Activated T-helper 17 cell treated with anti-CD3 and anti-CD28 coated beads, Interleukin-2, amount 50 U/mL, for 72 hours (primary cell): ENCODE measurements around the gene ADAMTS12. TPM values are rescaled to one million over a fixed set of nuclear protein-coding genes. Genes with fewer than 3 reads are reported as not detected.
"Not testable (repeated sequence)": the region's sequence is repeated elsewhere in the genome, so short reads cannot be mapped to it uniquely, and the experiment has no call there.

Source experiments
- ATAC-seq: fragments of 150-1000 bp; cut with Tn5 transposase; replicated peaks from 2 replicates; pipeline ENCODE4 v1.10.0; 2021; ENCODE audit warnings: mild to moderate bottlenecking, moderate library complexity
- H3K27ac Mint-ChIP-seq: one replicate; pipeline ENCODE4 v1.8.0; 2022; ENCODE audit warnings: mixed read lengths
- H3K27me3 Mint-ChIP-seq: one replicate; pipeline ENCODE4 v1.8.0; 2022; ENCODE audit warnings: mixed read lengths
- H3K36me3 Mint-ChIP-seq: one replicate; pipeline ENCODE4 v1.8.0; 2022; ENCODE audit warnings: low read depth, mild to moderate bottlenecking, mixed read lengths
- H3K4me1 Mint-ChIP-seq: one replicate; pipeline ENCODE4 v1.8.0; 2022; ENCODE audit warnings: mixed read lengths
- H3K4me3 Mint-ChIP-seq: one replicate; pipeline ENCODE4 v1.8.0; 2022; ENCODE audit warnings: mild to moderate bottlenecking, mixed read lengths
- H3K9me3 Mint-ChIP-seq: one replicate; pipeline ENCODE4 v1.8.0; 2022; ENCODE audit warnings: mixed read lengths
- total RNA-seq, 2 donors: library from RNA; stranded (reverse); gene quantifications; one replicate each; pipeline ENCODE4 v1.2.3, GENCODE V29; 2022

Gene ADAMTS12
- total RNA-seq, 2 donors from 2014 or later, result not detected

DNA sequence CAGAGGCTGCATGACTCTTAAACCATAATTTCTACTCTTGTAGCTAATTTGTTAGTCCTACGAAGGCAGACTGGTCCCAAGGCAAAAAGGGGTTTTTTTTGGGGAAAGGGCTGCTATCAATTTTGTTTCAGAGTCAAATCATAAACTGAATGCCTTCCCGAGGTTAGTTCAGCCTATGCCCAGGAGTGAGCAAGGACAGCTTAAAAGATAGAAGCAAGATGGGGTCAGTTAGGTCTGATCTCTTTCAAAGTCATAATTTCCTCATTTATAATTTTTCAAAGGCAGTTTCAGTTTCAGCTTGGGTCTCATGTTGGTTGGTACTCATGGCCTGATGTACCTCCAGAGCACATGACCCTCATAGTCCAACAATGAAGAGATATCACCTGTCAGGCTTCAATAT, 36.5 kb upstream of the ADAMTS12 start:
- H3K36me3 Mint-ChIP-seq, result no peaks in the 10 kb centered on the region
- H3K27me3 Mint-ChIP-seq, result peaks cover 14% of the 10 kb centered on the region
- no peaks in the 10 kb centered on the region for H3K9me3 Mint-ChIP-seq
- no peak for ATAC-seq
- H3K4me3 Mint-ChIP-seq, result no peak overlapping the region
- no peak overlapping the region for H3K27ac Mint-ChIP-seq
- no peaks in the 10 kb centered on the region for H3K4me1 Mint-ChIP-seq

DNA sequence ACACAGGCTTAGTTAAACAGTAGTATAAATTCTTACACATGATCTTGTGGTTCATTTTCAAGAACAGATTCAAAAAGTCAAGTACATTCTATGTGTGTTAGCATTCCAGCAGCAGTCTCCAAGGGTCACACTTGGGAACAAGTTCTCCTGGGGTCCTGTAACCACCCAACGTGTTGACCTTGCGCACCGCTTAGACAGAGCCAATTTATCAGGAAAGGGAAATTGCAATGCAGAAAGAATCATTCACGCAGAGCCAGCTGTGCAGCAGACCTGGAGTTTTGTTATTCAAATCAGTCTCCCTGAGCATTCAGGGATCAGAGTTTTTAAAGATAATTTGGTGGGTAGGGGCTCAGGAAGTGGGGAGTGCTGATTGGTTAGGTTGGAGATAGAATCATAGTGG, 35.9 kb upstream of the ADAMTS12 start:
- Mint-ChIP-seq H3K36me3 (no peaks in the 10 kb centered on the region), H3K27ac (no peak overlapping the region), H3K4me3 (no peak overlapping the region), H3K4me1 (no peaks in the 10 kb centered on the region), H3K27me3 (peaks cover 14% of the 10 kb centered on the region), H3K9me3 (no peaks in the 10 kb centered on the region)
- ATAC-seq, result no peak

DNA sequence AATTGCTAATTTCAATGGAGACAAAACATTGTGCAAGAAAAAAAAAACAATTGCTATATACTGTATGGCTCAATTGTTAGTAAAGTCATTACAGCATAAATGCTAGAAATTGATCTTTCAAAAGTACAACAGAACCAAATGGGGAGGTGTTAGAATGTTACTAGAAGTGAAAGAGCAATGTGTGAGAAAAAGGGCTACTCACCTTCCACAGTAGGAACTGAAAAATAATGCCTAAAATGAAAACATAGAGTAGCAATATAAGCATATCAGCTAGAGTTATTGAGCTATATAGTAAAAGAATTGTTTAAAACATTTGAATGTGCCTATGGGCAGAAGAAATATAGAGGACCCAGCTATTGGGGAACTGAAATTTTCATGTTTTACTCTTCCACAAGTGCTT, 33.5 kb upstream of the ADAMTS12 start:
- no peak overlapping the region for H3K4me3 Mint-ChIP-seq
- H3K27me3 Mint-ChIP-seq, result peaks cover 24% of the 10 kb centered on the region
- H3K4me1 Mint-ChIP-seq, result no peaks in the 10 kb centered on the region
- H3K27ac Mint-ChIP-seq, result no peak overlapping the region
- H3K36me3 Mint-ChIP-seq, result no peaks in the 10 kb centered on the region
- no peak for ATAC-seq
- no peaks in the 10 kb centered on the region for H3K9me3 Mint-ChIP-seq

DNA sequence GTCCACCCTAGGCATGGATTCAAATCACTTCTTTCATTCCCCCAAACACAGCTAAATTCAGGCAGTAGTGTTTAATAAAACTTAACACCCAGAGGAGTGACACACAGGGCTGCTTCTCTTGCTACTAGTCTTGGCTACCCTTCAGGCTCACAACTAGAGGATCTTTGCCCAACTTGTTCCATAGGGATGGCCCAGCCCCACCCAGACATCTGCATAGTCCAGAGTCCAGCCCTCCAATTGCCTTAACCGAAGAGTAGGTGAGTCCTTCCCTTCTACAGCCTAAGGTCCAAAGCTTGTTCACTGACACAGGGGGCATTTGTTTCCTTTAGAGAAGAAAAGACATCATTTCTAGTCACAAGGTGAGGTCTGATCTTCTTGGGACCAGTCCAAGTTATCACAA, 29.2 kb upstream of the ADAMTS12 start:
- no peaks in the 10 kb centered on the region for H3K36me3 Mint-ChIP-seq
- H3K9me3 Mint-ChIP-seq, result peaks cover 5% of the 10 kb centered on the region
- no peak for ATAC-seq
- H3K27me3 Mint-ChIP-seq, result peaks cover 26% of the 10 kb centered on the region
- no peak overlapping the region for H3K4me3 Mint-ChIP-seq
- no peak overlapping the region for H3K27ac Mint-ChIP-seq
- H3K4me1 Mint-ChIP-seq, result no peaks in the 10 kb centered on the region

DNA sequence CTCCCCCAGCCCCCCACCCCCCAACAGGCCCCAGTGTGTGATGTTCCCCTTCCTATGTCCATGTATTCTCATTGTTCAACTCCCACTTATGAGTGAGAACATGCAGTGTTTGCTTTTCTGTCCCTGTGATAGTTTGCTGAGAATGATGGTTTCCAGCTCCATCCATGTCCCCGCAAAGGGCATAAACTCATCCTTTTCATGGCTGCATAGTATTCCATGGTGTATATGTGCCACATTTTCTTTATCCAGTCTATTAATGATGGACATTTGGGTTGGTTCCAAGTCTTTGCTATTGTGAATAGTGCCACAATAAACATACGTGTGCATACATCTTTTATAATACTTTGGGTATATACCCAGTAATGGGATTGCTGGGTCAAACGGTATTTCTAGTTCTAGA, 23.1 kb upstream of the ADAMTS12 start:
- not testable (repeated sequence) for H3K9me3 Mint-ChIP-seq, H3K4me1 Mint-ChIP-seq, H3K27ac Mint-ChIP-seq, H3K4me3 Mint-ChIP-seq, H3K27me3 Mint-ChIP-seq, H3K36me3 Mint-ChIP-seq, ATAC-seq

DNA sequence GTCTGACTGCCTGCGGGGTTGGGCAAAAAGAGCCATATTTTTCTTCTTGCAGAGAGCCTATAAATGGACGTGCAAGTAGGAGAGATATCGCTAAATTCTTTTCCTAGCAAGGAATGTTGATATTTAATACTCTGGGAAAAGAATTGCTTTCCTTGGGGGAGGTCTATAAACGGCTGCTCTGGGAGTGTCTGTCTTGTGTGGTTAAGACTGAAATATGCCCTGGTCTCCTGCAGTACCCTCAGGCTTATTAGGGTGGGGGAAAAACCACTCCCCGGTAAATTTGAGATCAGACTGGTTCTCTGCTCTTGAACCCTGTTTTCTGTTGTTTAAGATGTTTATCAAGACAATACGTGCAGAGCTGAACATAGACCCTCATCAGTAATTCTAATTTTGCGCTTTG, 14.5 kb upstream of the ADAMTS12 start:
- H3K27ac Mint-ChIP-seq, H3K4me3 Mint-ChIP-seq, ATAC-seq, H3K36me3 Mint-ChIP-seq, H3K27me3 Mint-ChIP-seq, H3K4me1 Mint-ChIP-seq: not testable (repeated sequence)
- peaks cover 27% of the 10 kb centered on the region for H3K9me3 Mint-ChIP-seq

DNA sequence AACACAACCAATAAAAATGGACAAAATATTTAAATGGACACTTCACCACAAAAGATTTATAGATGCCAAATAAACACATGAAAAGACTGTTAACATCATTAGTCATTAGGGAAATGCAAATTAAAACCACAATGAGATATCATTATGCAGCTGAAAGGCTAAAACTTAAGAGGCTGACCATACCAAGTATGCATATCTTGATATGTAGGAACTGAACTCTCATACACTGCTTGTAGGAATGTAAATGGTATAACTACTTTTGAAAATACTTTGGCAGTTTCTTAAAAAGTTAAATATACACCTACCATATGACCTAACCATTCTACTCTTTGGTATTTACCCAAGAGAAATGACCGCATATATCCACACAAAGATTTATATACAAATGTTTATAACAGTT, 13.6 kb upstream of the ADAMTS12 start:
- no peak for ATAC-seq
- Mint-ChIP-seq H3K36me3 (no peaks in the 10 kb centered on the region), H3K4me1 (no peaks in the 10 kb centered on the region), H3K9me3 (peaks cover 27% of the 10 kb centered on the region), H3K27ac (no peak overlapping the region), H3K27me3 (peaks cover 5% of the 10 kb centered on the region), H3K4me3 (no peak overlapping the region)

DNA sequence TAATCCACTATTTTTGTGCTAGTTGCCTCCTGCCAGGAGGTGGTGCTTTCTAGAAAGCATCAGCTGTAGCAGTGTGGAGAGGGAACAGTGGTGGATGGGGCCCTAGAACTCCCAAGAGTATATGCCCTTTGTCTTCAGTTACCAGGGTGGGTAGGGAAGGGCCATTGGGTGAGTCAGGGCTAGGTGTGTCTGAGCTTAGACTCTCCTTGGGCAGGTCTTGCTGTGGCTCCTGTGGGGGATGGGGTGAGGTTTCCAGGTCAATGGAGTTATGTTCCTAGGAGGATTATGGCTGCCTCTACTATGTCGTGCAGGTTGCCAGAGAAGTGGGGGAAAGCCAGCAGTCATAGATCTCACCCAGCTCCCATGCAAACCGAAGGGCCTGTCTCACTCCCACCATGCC, 11.3 kb upstream of the ADAMTS12 start:
- no peak overlapping the region for H3K4me3 Mint-ChIP-seq
- peaks cover 21% of the 10 kb centered on the region for H3K9me3 Mint-ChIP-seq
- no peaks in the 10 kb centered on the region for H3K36me3 Mint-ChIP-seq
- no peak overlapping the region for H3K27ac Mint-ChIP-seq
- ATAC-seq, result no peak
- no peaks in the 10 kb centered on the region for H3K4me1 Mint-ChIP-seq
- peaks cover 5% of the 10 kb centered on the region for H3K27me3 Mint-ChIP-seq

DNA sequence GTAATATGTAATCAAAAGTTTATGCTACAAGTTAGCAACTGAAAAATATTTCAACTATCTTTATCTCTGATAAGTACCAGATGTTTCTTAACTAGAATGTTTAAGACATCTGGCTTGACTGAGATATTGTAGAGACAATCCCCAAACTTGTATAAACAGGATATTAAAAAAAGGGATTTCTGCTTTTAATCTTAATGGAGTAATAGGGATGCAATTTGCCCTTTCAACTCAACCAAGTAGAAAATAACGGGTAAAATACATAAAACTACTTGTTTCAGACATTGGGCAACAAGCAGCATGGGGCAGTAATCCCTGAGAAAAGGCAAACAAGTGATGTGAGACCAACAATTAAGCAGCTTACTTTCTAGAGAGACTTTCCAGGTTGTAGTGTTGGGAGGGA, 9.4 kb upstream of the ADAMTS12 start:
- Mint-ChIP-seq H3K4me3 (no peak overlapping the region), H3K36me3 (no peaks in the 10 kb centered on the region), H3K4me1 (no peaks in the 10 kb centered on the region), H3K27me3 (peaks cover 16% of the 10 kb centered on the region), H3K9me3 (peaks cover 11% of the 10 kb centered on the region), H3K27ac (no peak overlapping the region)
- no peak for ATAC-seq

DNA sequence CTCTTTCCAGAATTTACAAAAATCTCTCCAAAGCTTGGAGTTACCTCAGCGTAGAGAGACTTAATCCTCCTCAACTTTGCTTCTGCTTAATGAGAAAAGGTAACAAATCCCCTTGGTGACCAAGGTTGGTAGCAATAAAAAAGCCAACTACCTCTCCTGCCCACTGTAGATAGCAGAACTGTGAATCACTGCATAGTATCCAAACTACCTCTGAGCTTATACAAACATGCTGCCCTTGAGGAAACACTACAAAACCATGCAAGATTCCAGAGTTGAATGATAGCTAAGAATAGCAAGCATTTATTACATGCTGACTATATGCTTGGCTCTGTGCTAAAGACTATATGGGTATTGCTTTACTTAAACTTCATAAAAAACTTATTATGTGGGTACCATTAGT, 2.8 kb upstream of the ADAMTS12 start:
- Mint-ChIP-seq H3K27me3 (peaks cover 44% of the 10 kb centered on the region), H3K4me1 (peaks cover 3% of the 10 kb centered on the region), H3K36me3 (no peaks in the 10 kb centered on the region), H3K9me3 (no peaks in the 10 kb centered on the region), H3K27ac (no peak overlapping the region), H3K4me3 (no peak overlapping the region)
- ATAC-seq, result no peak

DNA sequence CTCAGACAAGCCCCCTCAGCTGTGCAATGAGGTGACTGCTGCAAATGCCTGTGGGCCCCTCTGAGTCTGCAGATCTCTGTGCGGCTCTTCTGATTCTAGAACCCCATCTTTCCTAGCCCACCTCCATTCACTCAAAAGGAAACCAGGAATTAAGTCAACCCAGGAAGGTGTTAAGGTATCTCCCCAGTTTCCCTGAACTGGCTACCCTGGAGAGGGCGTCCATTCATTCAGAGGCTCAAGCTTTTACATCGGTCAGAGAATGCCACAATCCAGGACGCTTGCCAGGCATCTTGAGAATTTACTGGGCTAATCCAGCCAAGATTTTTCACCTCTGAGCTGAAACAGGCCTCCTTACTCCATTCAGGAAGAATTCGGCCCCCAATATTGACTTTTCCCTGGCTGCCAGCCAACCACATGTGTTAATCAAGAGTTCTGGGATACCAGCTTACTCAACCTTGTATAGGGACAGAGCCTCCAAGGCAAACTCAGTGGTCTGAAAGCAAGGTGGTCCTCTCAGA, 889 bp upstream of the ADAMTS12 start:
- H3K4me3 Mint-ChIP-seq, result no peak overlapping the region
- H3K4me1 Mint-ChIP-seq, result peaks cover 3% of the 10 kb centered on the region
- H3K36me3 Mint-ChIP-seq, result no peaks in the 10 kb centered on the region
- no peaks in the 10 kb centered on the region for H3K9me3 Mint-ChIP-seq
- no peak for ATAC-seq
- H3K27ac Mint-ChIP-seq, result no peak overlapping the region
- peaks cover 52% of the 10 kb centered on the region for H3K27me3 Mint-ChIP-seq

DNA sequence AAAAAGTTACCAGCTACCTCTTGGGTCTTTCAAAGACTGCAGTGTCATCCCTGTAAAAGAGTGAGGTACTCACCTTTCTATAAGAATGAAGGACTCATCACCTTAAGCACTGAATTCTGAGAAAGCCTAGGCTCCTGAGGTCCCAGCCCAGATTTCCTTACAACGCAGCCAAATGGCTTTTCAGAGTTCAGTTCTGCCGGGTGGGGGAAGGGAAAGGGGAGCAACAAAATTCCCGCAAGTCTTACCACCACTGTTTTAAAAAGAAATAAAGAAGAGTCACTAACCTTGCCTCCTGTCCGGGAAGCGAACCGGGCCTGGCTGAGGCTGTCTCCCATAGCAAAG, 373 bp downstream of the ADAMTS12 start:
- no peaks in the 10 kb centered on the region for H3K9me3 Mint-ChIP-seq
- H3K27ac Mint-ChIP-seq, result no peak overlapping the region
- peaks cover 3% of the 10 kb centered on the region for H3K4me1 Mint-ChIP-seq
- no peaks in the 10 kb centered on the region for H3K36me3 Mint-ChIP-seq
- H3K27me3 Mint-ChIP-seq, result peaks cover 44% of the 10 kb centered on the region
- ATAC-seq, result no peak
- H3K4me3 Mint-ChIP-seq, result peak overlapping the region; percentile 24

DNA sequence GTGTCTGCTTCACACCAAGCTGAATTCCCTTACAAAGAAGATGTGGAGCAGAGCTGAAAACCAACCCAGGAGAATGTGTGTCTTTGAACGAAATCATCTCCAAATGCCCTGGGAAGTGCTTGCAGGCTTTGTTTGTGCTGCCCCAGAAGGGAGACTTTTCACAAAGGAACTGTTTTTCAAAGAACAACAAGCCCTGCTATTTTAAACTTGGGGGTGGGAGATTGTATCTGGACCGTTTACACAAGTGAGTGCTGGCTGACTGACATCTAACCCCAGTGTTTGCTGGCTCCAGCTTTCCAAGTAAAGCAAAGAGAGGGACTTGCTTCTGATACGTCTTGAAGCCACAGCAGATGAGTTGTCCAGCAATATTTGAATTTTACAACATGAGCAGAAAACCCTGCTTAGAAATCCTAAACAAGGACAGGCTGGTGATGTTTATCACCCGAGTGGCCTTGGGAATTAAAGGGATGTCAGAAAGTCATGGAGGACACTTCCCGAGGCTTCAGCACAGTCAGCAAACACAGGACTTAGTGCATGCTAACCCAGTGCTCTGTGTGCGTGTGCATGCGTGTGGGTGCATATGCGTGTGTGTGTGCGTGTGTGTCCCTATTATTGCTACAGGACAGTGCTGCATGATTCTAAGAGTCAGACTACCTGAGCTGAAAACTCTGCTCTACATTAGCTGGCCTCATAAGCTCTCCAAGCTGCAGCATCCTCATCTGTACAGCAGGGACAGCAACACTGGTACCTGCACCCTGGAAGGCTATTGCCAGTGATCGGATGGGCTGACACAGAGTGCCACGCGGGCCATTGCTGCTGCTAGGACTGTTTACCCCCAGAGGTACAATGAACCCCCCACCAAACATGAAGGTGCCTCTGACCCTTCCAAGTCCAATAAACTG, 1.4 kb downstream of the ADAMTS12 start:
- Mint-ChIP-seq H3K4me3 (no peak overlapping the region), H3K27me3 (peaks cover 41% of the 10 kb centered on the region), H3K27ac (no peak overlapping the region)

DNA sequence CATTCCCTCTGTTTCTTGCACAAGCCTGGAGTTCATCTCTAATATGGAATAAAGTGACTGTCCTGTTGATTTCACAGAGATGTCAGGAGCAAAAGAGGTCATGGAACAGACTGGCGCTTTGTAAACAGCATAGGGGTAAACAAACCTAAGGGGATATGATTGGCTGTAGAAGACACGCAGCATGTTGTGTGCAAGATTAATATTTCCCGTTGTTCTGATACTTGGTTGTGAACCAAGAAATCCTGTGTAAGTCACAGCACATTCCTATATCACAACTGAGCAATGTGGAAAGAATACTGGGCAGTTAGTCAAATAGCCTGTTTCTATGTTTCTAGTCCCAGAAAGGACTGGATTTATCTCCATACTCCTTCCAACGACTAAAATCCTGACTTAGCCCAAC, 3.2 kb downstream of the ADAMTS12 start:
- H3K4me1 Mint-ChIP-seq, result peaks cover 3% of the 10 kb centered on the region
- no peak overlapping the region for H3K27ac Mint-ChIP-seq
- no peaks in the 10 kb centered on the region for H3K9me3 Mint-ChIP-seq
- no peak overlapping the region for H3K4me3 Mint-ChIP-seq
- no peak for ATAC-seq
- H3K36me3 Mint-ChIP-seq, result no peaks in the 10 kb centered on the region
- H3K27me3 Mint-ChIP-seq, result peaks cover 34% of the 10 kb centered on the region

More for the DNA sequence above, 1.4 kb downstream of the ADAMTS12 start:
- Mint-ChIP-seq H3K4me1 (peaks cover 3% of the 10 kb centered on the region), H3K36me3 (no peaks in the 10 kb centered on the region), H3K9me3 (no peaks in the 10 kb centered on the region)
- no peak for ATAC-seq

DNA sequence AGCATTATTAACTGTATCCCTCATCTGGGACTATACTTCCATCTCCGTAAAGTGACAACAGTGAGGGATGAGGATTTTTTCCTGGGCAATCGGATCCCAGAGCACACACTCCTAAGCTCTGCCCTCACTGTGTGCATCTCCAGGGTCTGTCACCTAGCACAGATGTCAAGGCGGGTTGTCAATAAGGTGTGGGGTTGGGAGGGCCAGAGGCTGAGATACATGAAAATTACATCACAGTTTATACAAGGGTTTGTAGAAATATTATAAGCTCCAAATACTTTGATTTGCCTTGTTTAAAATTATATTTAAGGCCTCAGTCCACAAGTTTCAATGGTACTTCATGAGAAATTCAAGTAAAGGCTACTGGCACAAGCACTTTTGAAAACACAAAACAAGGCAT, 4.5 kb downstream of the ADAMTS12 start:
- Mint-ChIP-seq H3K4me1 (peaks cover 3% of the 10 kb centered on the region), H3K9me3 (no peaks in the 10 kb centered on the region), H3K27me3 (peaks cover 23% of the 10 kb centered on the region), H3K27ac (no peak overlapping the region), H3K4me3 (no peak overlapping the region), H3K36me3 (no peaks in the 10 kb centered on the region)
- ATAC-seq, result no peak
